ENCODE measurements around the gene AGAP1. TPM values are rescaled to one million over a fixed set of nuclear protein-coding genes. Genes with fewer than 3 reads are reported as not detected.
A peak's percentile ranks its signal among the peaks of the same experiment; 100 is the strongest.

AGAP1 gene
- total RNA-seq, 2 donors from 2014 or later = 32.8 to 34.7 TPM

GRCh38 chr2:235610696-235611257, 116.9 kb downstream of the AGAP1 start:
- Mint-ChIP-seq H3K27me3 (ENCODE audit: insufficient read depth) (no peaks in the 10 kb centered on the region), H3K9me3 (no peaks in the 10 kb centered on the region), H3K27ac (no peak overlapping the region), H3K4me1 (peaks cover 19% of the 10 kb centered on the region), H3K36me3 (ENCODE audit: low read depth) (no peaks in the 10 kb centered on the region), H3K4me3 (no peak overlapping the region)
- Histone ChIP-seq H3K9ac (ENCODE audit: extremely low read depth, low read length, poor library complexity, severe bottlenecking) (no peak overlapping the region), H3K9me3 (ENCODE audit: control insufficient read depth, low read length) (no peaks in the 10 kb centered on the region), H3K36me3 (ENCODE audit: control insufficient read depth, insufficient read depth, low read length) (no peaks in the 10 kb centered on the region), H3K4me3 (ENCODE audit: low read length) (no peak overlapping the region), H3K4me1 (ENCODE audit: control insufficient read depth, insufficient read depth, low read length) (peaks cover 4% of the 10 kb centered on the region), H3K27me3 (ENCODE audit: control insufficient read depth, insufficient read depth, low read length, poor library complexity, severe bottlenecking) (no peaks in the 10 kb centered on the region), H3K27ac (ENCODE audit: low read depth, low read length) (no peak overlapping the region)
- 96 to 98% methylated on average over 9 to 12 of the region's 12 CpGs for WGBS, 2 experiments (ENCODE audit: insufficient coverage in 1 of 2, insufficient read length in 1 of 2)
- no peak for TF ChIP-seq CTCF (conservative IDR thresholded peaks at IDR 0.05)
- no peak for DNase-seq

GRCh38 chr2:235611349-235611748, 117.5 kb downstream of the AGAP1 start:
- no peak overlapping the region for H3K27ac Mint-ChIP-seq

GRCh38 chr2:235611756-235612155, 117.9 kb downstream of the AGAP1 start:
- H3K4me1 Mint-ChIP-seq = peaks cover 19% of the 10 kb centered on the region
- 93 to 100% methylated on average over 2 to 7 of the region's 7 CpGs for WGBS, 2 experiments (ENCODE audit: insufficient coverage in 1 of 2, insufficient read length in 1 of 2)
- no peak overlapping the region for H3K9ac ChIP-seq (ENCODE audit: extremely low read depth, low read length, poor library complexity, severe bottlenecking)
- no peak overlapping the region for H3K4me3 ChIP-seq (ENCODE audit: low read length)
- no peak for DNase-seq
- no peak overlapping the region for H3K27ac Mint-ChIP-seq
- no peak for TF ChIP-seq CTCF (conservative IDR thresholded peaks at IDR 0.05)
- no peaks in the 10 kb centered on the region for H3K27me3 ChIP-seq (ENCODE audit: control insufficient read depth, insufficient read depth, low read length, poor library complexity, severe bottlenecking)
- H3K9me3 ChIP-seq (ENCODE audit: control insufficient read depth, low read length) = no peaks in the 10 kb centered on the region
- H3K27ac ChIP-seq (ENCODE audit: low read depth, low read length) = peak overlapping the region; percentile 79
- H3K4me1 ChIP-seq (ENCODE audit: control insufficient read depth, insufficient read depth, low read length) = peaks cover 4% of the 10 kb centered on the region
- no peaks in the 10 kb centered on the region for H3K36me3 Mint-ChIP-seq (ENCODE audit: low read depth)
- no peaks in the 10 kb centered on the region for H3K27me3 Mint-ChIP-seq (ENCODE audit: insufficient read depth)
- H3K9me3 Mint-ChIP-seq = no peaks in the 10 kb centered on the region
- no peaks in the 10 kb centered on the region for H3K36me3 ChIP-seq (ENCODE audit: control insufficient read depth, insufficient read depth, low read length)
- H3K4me3 Mint-ChIP-seq = no peak overlapping the region

More at GRCh38 chr2:235611349-235611748, 117.5 kb downstream of the AGAP1 start:
- no peak overlapping the region for H3K4me3 Mint-ChIP-seq
- Histone ChIP-seq H3K4me1 (ENCODE audit: control insufficient read depth, insufficient read depth, low read length) (peaks cover 4% of the 10 kb centered on the region), H3K9me3 (ENCODE audit: control insufficient read depth, low read length) (no peaks in the 10 kb centered on the region), H3K4me3 (ENCODE audit: low read length) (no peak overlapping the region), H3K9ac (ENCODE audit: extremely low read depth, low read length, poor library complexity, severe bottlenecking) (no peak overlapping the region), H3K36me3 (ENCODE audit: control insufficient read depth, insufficient read depth, low read length) (no peaks in the 10 kb centered on the region), H3K27me3 (ENCODE audit: control insufficient read depth, insufficient read depth, low read length, poor library complexity, severe bottlenecking) (no peaks in the 10 kb centered on the region), H3K27ac (ENCODE audit: low read depth, low read length) (peak overlapping the region; percentile 79)
- no peaks in the 10 kb centered on the region for H3K36me3 Mint-ChIP-seq (ENCODE audit: low read depth)
- H3K9me3 Mint-ChIP-seq = no peaks in the 10 kb centered on the region
- 83 to 92% methylated on average over 1 of the region's 1 CpG for WGBS, 2 experiments (ENCODE audit: insufficient coverage in 1 of 2, insufficient read length in 1 of 2)
- no peak for DNase-seq
- no peaks in the 10 kb centered on the region for H3K27me3 Mint-ChIP-seq (ENCODE audit: insufficient read depth)
- TF ChIP-seq CTCF (conservative IDR thresholded peaks at IDR 0.05) = no peak
- H3K4me1 Mint-ChIP-seq = peaks cover 19% of the 10 kb centered on the region

Data from endodermal cell (in vitro differentiated cells).